ENCODE results near the gene DUSP12.

DNA sequence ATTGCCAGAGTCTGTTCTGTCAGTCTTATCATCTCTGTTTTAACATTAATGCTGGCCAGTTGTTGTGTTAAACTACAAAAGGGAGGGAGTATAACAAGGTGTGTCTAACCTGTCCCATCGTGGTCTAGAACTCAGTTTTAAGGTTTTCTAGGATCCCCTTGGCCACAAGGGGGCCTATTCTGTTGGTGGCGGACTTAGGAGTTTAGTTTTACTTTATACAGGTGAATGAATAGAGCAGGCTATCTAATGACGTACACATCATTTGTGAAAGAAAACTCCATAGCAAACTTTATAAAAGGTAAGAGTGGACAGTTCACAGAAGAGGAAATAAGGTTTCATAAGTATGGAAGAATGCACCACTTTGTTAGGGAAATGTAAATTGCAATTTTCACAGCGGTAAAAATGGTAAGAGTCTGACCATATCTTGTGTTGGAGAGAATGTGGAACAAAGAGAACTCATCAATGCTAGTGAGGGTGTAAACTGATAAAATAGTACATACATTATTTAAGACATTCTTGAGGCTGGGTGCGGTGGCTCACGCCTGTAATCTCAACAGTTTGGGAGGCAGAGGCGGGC lies 14.0 kb downstream of the DUSP12 start:
- no peak for TF ChIP-seq GATA2 (IDR thresholded peaks at IDR 0.05; ENCODE audit: low read depth, low read length)
- TF ChIP-seq GATA3 (IDR thresholded peaks at IDR 0.05; ENCODE audit: low read depth, low read length): no peak

Data from SH-SY5Y (cell line).